ENCODE results near the gene SPEN. TPM values are rescaled to one million over a fixed set of nuclear protein-coding genes. Genes with fewer than 3 reads are reported as not detected.

SPEN gene
- total and polyA plus RNA-seq, 9 of the 15 experiments (the other 6 are each of a cell fraction or from before 2014, with no cell fraction given), result 5.7 to 87.5 (median 27.2) TPM

GRCh38 chr1:15886611-15887167 lies 39.2 kb downstream of the SPEN start (continued):
- TF ChIP-seq E2F5 (CRISPR knock-in tag; IDR thresholded peaks at IDR 0.05) (no peak), AFF4 (CRISPR knock-in tag; IDR thresholded peaks at IDR 0.05) (0 out of 2 replicates have a peak, but pooled peaks have one; percentile 2), ZNF592 (IDR thresholded peaks at IDR 0.05) (0 out of 2 replicates have a peak, but pooled peaks have one; percentile 25), PKNOX1 (IDR thresholded peaks at IDR 0.05) (peak; percentile 68; the same call in 1 of the 2 replicates), HINFP (tag; conservative IDR thresholded peaks at IDR 0.05; ENCODE audit: low read depth) (0 out of 2 replicates have a peak, but pooled peaks have one; percentile 11), PBX2 (CRISPR knock-in tag; IDR thresholded peaks at IDR 0.05; ENCODE audit: low read depth) (no peak), PBX2 (tag; conservative IDR thresholded peaks at IDR 0.05; ENCODE audit: low read depth) (peak; percentile 85), ID3 (CRISPR knock-in tag; IDR thresholded peaks at IDR 0.05) (no peak), ID3 (tag; IDR thresholded peaks at IDR 0.05) (no peak)

Measured in K562 (cell line).